ENCODE results near the gene RPTOR. TPM values are rescaled to one million over a fixed set of nuclear protein-coding genes. Genes with fewer than 3 reads are reported as not detected.

RPTOR gene
- total RNA-seq, 1 experiment from 2014 or later, result 30.6 TPM

- DNase-seq, result no peak
- Histone ChIP-seq H3K36me3 (no peaks in the 10 kb centered on the region), H3K4me3 (no peak overlapping the region), H3K27me3 (no peaks in the 10 kb centered on the region), H3K9me3 (no peaks in the 10 kb centered on the region)
These were observed 443.4 kb downstream of the RPTOR start for GRCh38 chr17:80987941-80988461.

- DNase-seq, result no peak
- Histone ChIP-seq H3K4me3 (no peak overlapping the region), H3K9me3 (no peaks in the 10 kb centered on the region), H3K36me3 (no peaks in the 10 kb centered on the region; the same call in 1 of the 2 replicates), H3K27me3 (no peaks in the 10 kb centered on the region)
These were observed 444.9 kb downstream of the RPTOR start for GRCh38 chr17:80989586-80989913.

- Histone ChIP-seq H3K4me3 (peak overlapping the region; percentile 70), H3K36me3 (peaks cover 10% of the 10 kb centered on the region), H3K27me3 (no peaks in the 10 kb centered on the region), H3K9me3 (no peaks in the 10 kb centered on the region)
- no peak for DNase-seq
These were observed 446.4 kb downstream of the RPTOR start for GRCh38 chr17:80990921-80991644.

GRCh38 chr17:80991645-80992076, 447.0 kb downstream of the RPTOR start, which contains the start of gene CHMP6:
TSS of gene CHMP6 (plus strand) at chr17:80991841. CDS start at chr17:80991919, 78 bp downstream.
- Histone ChIP-seq H3K27me3 (no peaks in the 10 kb centered on the region), H3K36me3 (peaks cover 14% of the 10 kb centered on the region), H3K9me3 (no peaks in the 10 kb centered on the region), H3K4me3 (peak within 1 kb of the TSS; percentile 70)
- peak; percentile 82 for DNase-seq

GRCh38 chr17:80992077-80992947, 447.7 kb downstream of the RPTOR start:
- Histone ChIP-seq H3K9me3 (no peaks in the 10 kb centered on the region), H3K4me3 (peak overlapping the region; percentile 70), H3K36me3 (peaks cover 16% of the 10 kb centered on the region), H3K27me3 (no peaks in the 10 kb centered on the region)
- DNase-seq, result no peak

- no peak for DNase-seq
- Histone ChIP-seq H3K4me3 (peak overlapping the region; percentile 70), H3K27me3 (no peaks in the 10 kb centered on the region), H3K36me3 (peaks cover 18% of the 10 kb centered on the region), H3K9me3 (no peaks in the 10 kb centered on the region)
These were observed 448.4 kb downstream of the RPTOR start for GRCh38 chr17:80992948-80993624.

- Histone ChIP-seq H3K36me3 (peaks cover 24% of the 10 kb centered on the region), H3K27me3 (no peaks in the 10 kb centered on the region), H3K9me3 (no peaks in the 10 kb centered on the region), H3K4me3 (no peak overlapping the region)
- no peak for DNase-seq
These were observed 450.5 kb downstream of the RPTOR start for GRCh38 chr17:80995131-80995530.

GRCh38 chr17:80996422-80997305, 452.0 kb downstream of the RPTOR start:
- DNase-seq, result no peak
- Histone ChIP-seq H3K4me3 (no peak overlapping the region), H3K27me3 (no peaks in the 10 kb centered on the region), H3K36me3 (peaks cover 24% of the 10 kb centered on the region), H3K9me3 (no peaks in the 10 kb centered on the region)

GRCh38 chr17:80997424-80998117, 452.9 kb downstream of the RPTOR start:
- H3K36me3 ChIP-seq, result peaks cover 24% of the 10 kb centered on the region
- no peaks in the 10 kb centered on the region for H3K9me3 ChIP-seq
- H3K4me3 ChIP-seq, result no peak overlapping the region
- no peaks in the 10 kb centered on the region for H3K27me3 ChIP-seq
- DNase-seq, result no peak

- H3K36me3 ChIP-seq, result peaks cover 24% of the 10 kb centered on the region
- DNase-seq, result no peak
- peaks cover 6% of the 10 kb centered on the region for H3K27me3 ChIP-seq
- no peak overlapping the region for H3K4me3 ChIP-seq
- no peaks in the 10 kb centered on the region for H3K9me3 ChIP-seq
These were observed 453.6 kb downstream of the RPTOR start for GRCh38 chr17:80998118-80998747.

- no peak for DNase-seq
- peaks cover 24% of the 10 kb centered on the region for H3K36me3 ChIP-seq
- no peaks in the 10 kb centered on the region for H3K9me3 ChIP-seq
- H3K27me3 ChIP-seq, result peaks cover 13% of the 10 kb centered on the region
- H3K4me3 ChIP-seq, result no peak overlapping the region
These were observed 454.3 kb downstream of the RPTOR start for GRCh38 chr17:80998748-80999535.

GRCh38 chr17:80999536-81000333, 455.1 kb downstream of the RPTOR start:
- Histone ChIP-seq H3K9me3 (no peaks in the 10 kb centered on the region), H3K36me3 (peaks cover 24% of the 10 kb centered on the region), H3K27me3 (peaks cover 18% of the 10 kb centered on the region), H3K4me3 (no peak overlapping the region)
- DNase-seq, result no peak

- Histone ChIP-seq H3K4me3 (no peak overlapping the region), H3K27me3 (peaks cover 24% of the 10 kb centered on the region)
These were observed 455.6 kb downstream of the RPTOR start for GRCh38 chr17:81000334-81000630.

More at GRCh38 chr17:81000334-81000630, 455.6 kb downstream of the RPTOR start:
- no peaks in the 10 kb centered on the region for H3K9me3 ChIP-seq
- H3K36me3 ChIP-seq, result peaks cover 19% of the 10 kb centered on the region
- no peak for DNase-seq

All from MG63 (cell line).